Uterus (tissue), 4 donors: ENCODE measurements around the gene MIOS. TPM values are rescaled to one million over a fixed set of nuclear protein-coding genes. Genes with fewer than 3 reads are reported as not detected.

Source experiments
- DNase-seq, 2 donors: peaks; one replicate each; pipeline ENCODE4 v3.0.0-alpha.2; 2019 to 2020
- H3K27ac ChIP-seq, 2 donors: fragments of 200-600 bp; sonication (generic); 1 replicate in 1 of 2; 2 replicates in 1 of 2; pipeline ENCODE4 v1.5.1; 2016 to 2018
- H3K27me3 ChIP-seq, 2 donors: fragments of 200-600 bp; sonication (generic); one replicate each; pipeline ENCODE4 v1.5.1; 2018 to 2019; ENCODE audit warnings: control low read depth in 1 of 2
- H3K36me3 ChIP-seq, 2 donors: fragments of 200-600 bp; sonication (generic); one replicate each; pipeline ENCODE4 v1.5.1; 2019; ENCODE audit warnings: control low read depth in 1 of 2
- H3K4me1 ChIP-seq, 2 donors: fragments of 200-600 bp; sonication (generic); one replicate each; pipeline ENCODE4 v1.5.1; 2018 to 2019; ENCODE audit warnings: control low read depth in 1 of 2
- H3K4me3 ChIP-seq, 2 donors: fragments of 200-600 bp; sonication (generic); 1 replicate in 1 of 2; 2 replicates in 1 of 2; pipeline ENCODE4 v1.5.1; 2018 to 2019; ENCODE audit warnings: mild to moderate bottlenecking in 1 of 2
- H3K9me3 ChIP-seq, 2 donors: fragments of 200-600 bp; sonication (generic); one replicate each; pipeline ENCODE4 v1.5.1; 2019; ENCODE audit warnings: control low read depth in 1 of 2
- POLR2A ChIP-seq, 2 donors: fragments of 450-650 bp; IDR thresholded peaks; one replicate each; pipeline ENCODE4 v1.6.1; 2016; ENCODE audit warnings: antibody characterized with exemption in 2 of 2, mild to moderate bottlenecking in 1 of 2, moderate library complexity in 1 of 2
- intact Hi-C: fragments of 100-400 bp; cut with DNase I; formaldehyde crosslinking; loops from one replicate; pipeline ENCODE4 v1.15.1; 2023; ENCODE audit warnings: low total_unique reads
- total RNA-seq, 4 donors: library from RNA; depleted of rRNA in 3 of 4; stranded (reverse); fragments of >200 nt in 3 of 4; gene quantifications; one replicate each; pipeline versions ENCODE4 v1.1.0 to v1.2.4, GENCODE V29; 2014 to 2023
- TF ChIP-seq, protein P1 (sequence below), 4 experiments: fragments of 200-600 bp in 2 of 4; fragments of 450-650 bp in 2 of 4; sonication (generic) in 2 of 4; IDR thresholded peaks; one replicate each; pipeline ENCODE4 v1.5.1; 2016 to 2019; ENCODE audit warnings: antibody characterized with exemption in 4 of 4, mild to moderate bottlenecking in 2 of 4, moderate library complexity in 1 of 4
- donor health status: DM: yes; HTN: yes; CAD: no.

Gene MIOS
- total RNA-seq, 4 donors from 2014 or later, result 13.2 to 124 (median 28.5) TPM

- H3K9me3 ChIP-seq, result no peaks in the 10 kb centered on the region
- no peak for TF ChIP-seq POLR2A (IDR thresholded peaks at IDR 0.05)
- TF ChIP-seq, protein P1, sequence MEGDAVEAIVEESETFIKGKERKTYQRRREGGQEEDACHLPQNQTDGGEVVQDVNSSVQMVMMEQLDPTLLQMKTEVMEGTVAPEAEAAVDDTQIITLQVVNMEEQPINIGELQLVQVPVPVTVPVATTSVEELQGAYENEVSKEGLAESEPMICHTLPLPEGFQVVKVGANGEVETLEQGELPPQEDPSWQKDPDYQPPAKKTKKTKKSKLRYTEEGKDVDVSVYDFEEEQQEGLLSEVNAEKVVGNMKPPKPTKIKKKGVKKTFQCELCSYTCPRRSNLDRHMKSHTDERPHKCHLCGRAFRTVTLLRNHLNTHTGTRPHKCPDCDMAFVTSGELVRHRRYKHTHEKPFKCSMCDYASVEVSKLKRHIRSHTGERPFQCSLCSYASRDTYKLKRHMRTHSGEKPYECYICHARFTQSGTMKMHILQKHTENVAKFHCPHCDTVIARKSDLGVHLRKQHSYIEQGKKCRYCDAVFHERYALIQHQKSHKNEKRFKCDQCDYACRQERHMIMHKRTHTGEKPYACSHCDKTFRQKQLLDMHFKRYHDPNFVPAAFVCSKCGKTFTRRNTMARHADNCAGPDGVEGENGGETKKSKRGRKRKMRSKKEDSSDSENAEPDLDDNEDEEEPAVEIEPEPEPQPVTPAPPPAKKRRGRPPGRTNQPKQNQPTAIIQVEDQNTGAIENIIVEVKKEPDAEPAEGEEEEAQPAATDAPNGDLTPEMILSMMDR (IDR thresholded peaks at IDR 0.05), result no peak
- DNase-seq, result no peak
- H3K36me3 ChIP-seq, result no peaks in the 10 kb centered on the region
- intact Hi-C loops, result no loop called here
- H3K27ac ChIP-seq, result no peak overlapping the region
- no peaks in the 10 kb centered on the region for H3K4me1 ChIP-seq
- H3K27me3 ChIP-seq, result no peaks in the 10 kb centered on the region
- H3K4me3 ChIP-seq, result no peak overlapping the region
Measured at GRCh38 chr7:7630626-7631329, 64.1 kb downstream of the MIOS start.

- Histone ChIP-seq H3K36me3 (no peaks in the 10 kb centered on the region), H3K4me3 (peak overlapping the region; percentile 63 to 87), H3K9me3 (no peaks in the 10 kb centered on the region), H3K27ac (peak overlapping the region; percentile 88 to 89), H3K4me1 (no peaks in the 10 kb centered on the region), H3K27me3 (no peaks in the 10 kb centered on the region)
- intact Hi-C loops, result no loop called here
- TF ChIP-seq, protein P1 (IDR thresholded peaks at IDR 0.05), result no peak
- no peak for TF ChIP-seq POLR2A (IDR thresholded peaks at IDR 0.05)
- DNase-seq, result no peak
Measured at GRCh38 chr7:7639421-7639820, 72.7 kb downstream of the MIOS start.

- DNase-seq, result no peak
- TF ChIP-seq POLR2A (IDR thresholded peaks at IDR 0.05), result no peak
- TF ChIP-seq, protein P1 (IDR thresholded peaks at IDR 0.05), result no peak
Measured at GRCh38 chr7:7639847-7640220, 73.2 kb downstream of the MIOS start.

GRCh38 chr7:7640221-7641128, 73.8 kb downstream of the MIOS start, which contains the start of gene UMAD1:
Gene UMAD1, plus strand, starts transcription at chr7:7640752. Its CDS starts 32,620 bp downstream, at chr7:7673372.
- H3K36me3 ChIP-seq, result no peaks in the 10 kb centered on the region
- peak; percentile 69 to 80 for TF ChIP-seq POLR2A (IDR thresholded peaks at IDR 0.05)
- TF ChIP-seq, protein P1 (IDR thresholded peaks at IDR 0.05), result no peak
- no peaks in the 10 kb centered on the region for H3K4me1 ChIP-seq
- no peaks in the 10 kb centered on the region for H3K27me3 ChIP-seq
- peak; percentile 98 to 99 for DNase-seq
- H3K4me3 ChIP-seq, result peak within 1 kb of the TSS; percentile 63 to 87
- H3K9me3 ChIP-seq, result no peaks in the 10 kb centered on the region
- H3K27ac ChIP-seq, result peak within 1 kb of the TSS; percentile 88 to 89
- intact Hi-C loops, result no loop called here

More at GRCh38 chr7:7639847-7640220, 73.2 kb downstream of the MIOS start:
- no peaks in the 10 kb centered on the region for H3K4me1 ChIP-seq
- intact Hi-C loops, result no loop called here
- H3K9me3 ChIP-seq, result no peaks in the 10 kb centered on the region
- H3K4me3 ChIP-seq, result peak overlapping the region; percentile 63 to 87
- no peaks in the 10 kb centered on the region for H3K36me3 ChIP-seq
- no peaks in the 10 kb centered on the region for H3K27me3 ChIP-seq
- peak overlapping the region; percentile 88 to 89 for H3K27ac ChIP-seq
